ENCODE data around the gene CLIC1.

Gene CLIC1

DNA sequence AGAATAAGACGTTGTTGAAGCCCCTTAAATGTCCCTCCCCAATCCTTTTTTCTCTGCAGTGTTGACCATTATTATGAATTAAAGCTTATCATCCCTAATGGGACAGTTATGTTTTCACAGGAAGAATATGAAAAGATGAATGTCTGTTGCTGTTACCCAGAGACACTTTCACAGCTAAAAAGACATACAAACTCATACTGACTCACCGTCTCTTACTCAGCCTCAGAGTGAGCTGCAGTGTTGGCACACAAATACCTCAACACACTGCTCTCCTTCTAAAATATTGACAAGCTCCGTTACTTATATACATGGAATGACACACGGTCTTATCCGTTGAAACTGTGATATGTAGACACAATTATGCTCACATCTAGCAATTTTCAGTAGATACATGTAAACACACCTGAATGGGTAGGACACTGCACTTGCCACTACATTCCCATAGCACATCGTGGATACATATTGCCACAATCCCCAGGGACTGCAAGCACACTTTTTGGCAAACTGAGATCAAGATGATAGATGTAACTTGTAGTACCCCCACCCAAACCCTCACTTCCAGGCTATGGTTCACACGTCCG, 16.5 kb upstream of the CLIC1 start:
- CTCF ChIA-PET = interaction anchor here (0.6 to 2.3 kb wide), 7 partner anchors 13 to 1371 kb away, joined by 3 to 13 read pairs (median 3); partner anchors contain the start of gene DDAH2

DNA sequence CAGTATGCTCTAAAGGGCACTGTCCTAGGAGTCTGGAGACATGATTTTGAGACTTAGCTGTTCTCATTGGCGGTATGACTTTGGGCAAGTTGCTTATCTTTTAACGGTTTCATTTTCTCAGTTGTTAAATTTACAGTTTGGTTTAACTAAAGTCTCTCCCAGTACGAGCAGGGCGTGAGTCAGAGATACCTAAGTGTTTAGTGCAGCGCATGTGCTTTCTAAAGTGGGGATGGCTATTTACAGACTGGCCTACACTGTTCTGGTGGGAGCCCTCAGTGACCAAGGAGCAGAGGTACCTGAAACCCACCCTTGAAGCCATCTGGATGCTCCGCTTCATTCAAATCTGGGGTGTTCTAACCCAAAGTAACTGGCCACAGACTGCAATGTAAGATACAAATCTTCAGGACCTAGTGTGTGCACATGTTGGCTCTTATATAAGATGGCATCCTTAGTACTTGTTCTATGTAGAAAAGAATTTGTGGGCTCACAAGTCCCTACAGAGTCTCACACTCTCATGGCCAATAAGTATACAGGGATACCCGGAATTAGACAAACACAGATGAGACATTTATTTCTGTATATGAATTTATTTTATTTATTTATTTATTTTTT, 14.2 kb upstream of the CLIC1 start:
- no peak overlapping the region for H3K4me3 ChIP-seq (ENCODE audit: low read depth, low read length)
- CTCF ChIA-PET = interaction anchor here (0.9 to 2.6 kb wide), 3 partner anchors 10 to 21 kb away, joined by 5 to 11 read pairs (median 9); partner anchors contain the start of genes DDAH2 and MSH5
- H3K9me3 ChIP-seq (ENCODE audit: control insufficient read depth, insufficient read depth, low read depth, low read length) = no peaks in the 10 kb centered on the region
- H3K4me1 ChIP-seq (ENCODE audit: control insufficient read depth, insufficient read depth, low read length) = no peaks in the 10 kb centered on the region
- H3K27ac ChIP-seq (ENCODE audit: extremely low read depth, low read depth, low read length) = no peak overlapping the region
- TF ChIP-seq ZNF621 (tag by site-specific recombination; IDR thresholded peaks at IDR 0.05) (no peak), ZNF223 (tag by site-specific recombination; IDR thresholded peaks at IDR 0.05) (no peak), ZNF555 (tag by site-specific recombination; conservative IDR thresholded peaks at IDR 0.05) (no peak), GLI4 (tag by site-specific recombination; IDR thresholded peaks at IDR 0.05) (no peak), ZBTB21 (tag by site-specific recombination; IDR thresholded peaks at IDR 0.05) (no peak), BCL11B (tag by site-specific recombination; IDR thresholded peaks at IDR 0.05; ENCODE audit: low read depth) (no peak), SCRT2 (tag by site-specific recombination; IDR thresholded peaks at IDR 0.05) (no peak), ZNF19 (tag by site-specific recombination; IDR thresholded peaks at IDR 0.05; ENCODE audit: low read depth) (no peak), ZNF423 (tag by site-specific recombination; IDR thresholded peaks at IDR 0.05) (no peak), ZNF792 (tag by site-specific recombination; IDR thresholded peaks at IDR 0.05) (no peak), ZNF155 (tag by site-specific recombination; IDR thresholded peaks at IDR 0.05) (no peak), ZNF785 (tag by site-specific recombination; IDR thresholded peaks at IDR 0.05) (no peak), ZNF16 (tag by site-specific recombination; IDR thresholded peaks at IDR 0.05; ENCODE audit: low read depth) (no peak), ZNF664 (tag by site-specific recombination; IDR thresholded peaks at IDR 0.05) (no peak)
- TF ChIP-seq, protein P1, sequence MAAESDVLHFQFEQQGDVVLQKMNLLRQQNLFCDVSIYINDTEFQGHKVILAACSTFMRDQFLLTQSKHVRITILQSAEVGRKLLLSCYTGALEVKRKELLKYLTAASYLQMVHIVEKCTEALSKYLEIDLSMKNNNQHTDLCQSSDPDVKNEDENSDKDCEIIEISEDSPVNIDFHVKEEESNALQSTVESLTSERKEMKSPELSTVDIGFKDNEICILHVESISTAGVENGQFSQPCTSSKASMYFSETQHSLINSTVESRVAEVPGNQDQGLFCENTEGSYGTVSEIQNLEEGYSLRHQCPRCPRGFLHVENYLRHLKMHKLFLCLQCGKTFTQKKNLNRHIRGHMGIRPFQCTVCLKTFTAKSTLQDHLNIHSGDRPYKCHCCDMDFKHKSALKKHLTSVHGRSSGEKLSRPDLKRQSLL (tag by site-specific recombination; IDR thresholded peaks at IDR 0.05) = no peak
- TF ChIP-seq, protein P2, sequence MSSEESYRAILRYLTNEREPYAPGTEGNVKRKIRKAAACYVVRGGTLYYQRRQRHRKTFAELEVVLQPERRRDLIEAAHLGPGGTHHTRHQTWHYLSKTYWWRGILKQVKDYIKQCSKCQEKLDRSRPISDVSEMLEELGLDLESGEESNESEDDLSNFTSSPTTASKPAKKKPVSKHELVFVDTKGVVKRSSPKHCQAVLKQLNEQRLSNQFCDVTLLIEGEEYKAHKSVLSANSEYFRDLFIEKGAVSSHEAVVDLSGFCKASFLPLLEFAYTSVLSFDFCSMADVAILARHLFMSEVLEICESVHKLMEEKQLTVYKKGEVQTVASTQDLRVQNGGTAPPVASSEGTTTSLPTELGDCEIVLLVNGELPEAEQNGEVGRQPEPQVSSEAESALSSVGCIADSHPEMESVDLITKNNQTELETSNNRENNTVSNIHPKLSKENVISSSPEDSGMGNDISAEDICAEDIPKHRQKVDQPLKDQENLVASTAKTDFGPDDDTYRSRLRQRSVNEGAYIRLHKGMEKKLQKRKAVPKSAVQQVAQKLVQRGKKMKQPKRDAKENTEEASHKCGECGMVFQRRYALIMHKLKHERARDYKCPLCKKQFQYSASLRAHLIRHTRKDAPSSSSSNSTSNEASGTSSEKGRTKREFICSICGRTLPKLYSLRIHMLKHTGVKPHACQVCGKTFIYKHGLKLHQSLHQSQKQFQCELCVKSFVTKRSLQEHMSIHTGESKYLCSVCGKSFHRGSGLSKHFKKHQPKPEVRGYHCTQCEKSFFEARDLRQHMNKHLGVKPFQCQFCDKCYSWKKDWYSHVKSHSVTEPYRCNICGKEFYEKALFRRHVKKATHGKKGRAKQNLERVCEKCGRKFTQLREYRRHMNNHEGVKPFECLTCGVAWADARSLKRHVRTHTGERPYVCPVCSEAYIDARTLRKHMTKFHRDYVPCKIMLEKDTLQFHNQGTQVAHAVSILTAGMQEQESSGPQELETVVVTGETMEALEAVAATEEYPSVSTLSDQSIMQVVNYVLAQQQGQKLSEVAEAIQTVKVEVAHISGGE (tag by site-specific recombination; conservative IDR thresholded peaks at IDR 0.05; ENCODE audit: low read depth) = no peak
- TF ChIP-seq, protein P3, sequence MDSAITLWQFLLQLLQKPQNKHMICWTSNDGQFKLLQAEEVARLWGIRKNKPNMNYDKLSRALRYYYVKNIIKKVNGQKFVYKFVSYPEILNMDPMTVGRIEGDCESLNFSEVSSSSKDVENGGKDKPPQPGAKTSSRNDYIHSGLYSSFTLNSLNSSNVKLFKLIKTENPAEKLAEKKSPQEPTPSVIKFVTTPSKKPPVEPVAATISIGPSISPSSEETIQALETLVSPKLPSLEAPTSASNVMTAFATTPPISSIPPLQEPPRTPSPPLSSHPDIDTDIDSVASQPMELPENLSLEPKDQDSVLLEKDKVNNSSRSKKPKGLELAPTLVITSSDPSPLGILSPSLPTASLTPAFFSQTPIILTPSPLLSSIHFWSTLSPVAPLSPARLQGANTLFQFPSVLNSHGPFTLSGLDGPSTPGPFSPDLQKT (IDR thresholded peaks at IDR 0.05; ENCODE audit: borderline replicate concordance, low read depth, low read length) = no peak
- POLR2A ChIA-PET = interaction anchor here (1.3 to 7.4 kb wide), 3 partner anchors 11 to 21 kb away, joined by 3 to 43 read pairs (median 6); partner anchors contain the start of gene MSH5
- peaks cover 3 to 31% of the 10 kb centered on the region in 2 experiments; a peak in 2 of 3 replicates for H3K36me3 ChIP-seq (ENCODE audit: control insufficient read depth in 2 of 2, insufficient read depth in 1 of 2, low read length in 2 of 2)

More for the DNA sequence above, 16.5 kb upstream of the CLIC1 start:
- no peaks in the 10 kb centered on the region for H3K9me3 ChIP-seq (ENCODE audit: control insufficient read depth, insufficient read depth, low read depth, low read length)
- peaks cover 0 to 21% of the 10 kb centered on the region in 2 experiments; a peak in 2 of 3 replicates for H3K36me3 ChIP-seq (ENCODE audit: control insufficient read depth in 2 of 2, insufficient read depth in 1 of 2, low read length in 2 of 2)
- no peaks in the 10 kb centered on the region for H3K4me1 ChIP-seq (ENCODE audit: control insufficient read depth, insufficient read depth, low read length)
- H3K4me3 ChIP-seq (ENCODE audit: low read depth, low read length) = no peak overlapping the region
- TF ChIP-seq SCRT2 (tag by site-specific recombination; IDR thresholded peaks at IDR 0.05) = no peak
- TF ChIP-seq KLF9 (tag by site-specific recombination; IDR thresholded peaks at IDR 0.05; ENCODE audit: low read depth) = no peak
- no peak for TF ChIP-seq ZNF248 (tag by site-specific recombination; IDR thresholded peaks at IDR 0.05)
- TF ChIP-seq ZNF791 (tag by site-specific recombination; IDR thresholded peaks at IDR 0.05) = no peak
- no peak for TF ChIP-seq ZBTB7A (tag by site-specific recombination; IDR thresholded peaks at IDR 0.05; ENCODE audit: low read depth)
- TF ChIP-seq, protein P4, sequence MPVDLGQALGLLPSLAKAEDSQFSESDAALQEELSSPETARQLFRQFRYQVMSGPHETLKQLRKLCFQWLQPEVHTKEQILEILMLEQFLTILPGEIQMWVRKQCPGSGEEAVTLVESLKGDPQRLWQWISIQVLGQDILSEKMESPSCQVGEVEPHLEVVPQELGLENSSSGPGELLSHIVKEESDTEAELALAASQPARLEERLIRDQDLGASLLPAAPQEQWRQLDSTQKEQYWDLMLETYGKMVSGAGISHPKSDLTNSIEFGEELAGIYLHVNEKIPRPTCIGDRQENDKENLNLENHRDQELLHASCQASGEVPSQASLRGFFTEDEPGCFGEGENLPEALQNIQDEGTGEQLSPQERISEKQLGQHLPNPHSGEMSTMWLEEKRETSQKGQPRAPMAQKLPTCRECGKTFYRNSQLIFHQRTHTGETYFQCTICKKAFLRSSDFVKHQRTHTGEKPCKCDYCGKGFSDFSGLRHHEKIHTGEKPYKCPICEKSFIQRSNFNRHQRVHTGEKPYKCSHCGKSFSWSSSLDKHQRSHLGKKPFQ (tag by site-specific recombination; IDR thresholded peaks at IDR 0.05) = no peak
- TF ChIP-seq, protein P5, sequence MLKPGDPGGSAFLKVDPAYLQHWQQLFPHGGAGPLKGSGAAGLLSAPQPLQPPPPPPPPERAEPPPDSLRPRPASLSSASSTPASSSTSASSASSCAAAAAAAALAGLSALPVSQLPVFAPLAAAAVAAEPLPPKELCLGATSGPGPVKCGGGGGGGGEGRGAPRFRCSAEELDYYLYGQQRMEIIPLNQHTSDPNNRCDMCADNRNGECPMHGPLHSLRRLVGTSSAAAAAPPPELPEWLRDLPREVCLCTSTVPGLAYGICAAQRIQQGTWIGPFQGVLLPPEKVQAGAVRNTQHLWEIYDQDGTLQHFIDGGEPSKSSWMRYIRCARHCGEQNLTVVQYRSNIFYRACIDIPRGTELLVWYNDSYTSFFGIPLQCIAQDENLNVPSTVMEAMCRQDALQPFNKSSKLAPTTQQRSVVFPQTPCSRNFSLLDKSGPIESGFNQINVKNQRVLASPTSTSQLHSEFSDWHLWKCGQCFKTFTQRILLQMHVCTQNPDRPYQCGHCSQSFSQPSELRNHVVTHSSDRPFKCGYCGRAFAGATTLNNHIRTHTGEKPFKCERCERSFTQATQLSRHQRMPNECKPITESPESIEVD (tag by site-specific recombination; IDR thresholded peaks at IDR 0.05) = no peak
- TF ChIP-seq ZNF404 (tag by site-specific recombination; IDR thresholded peaks at IDR 0.05) = no peak
- no peak for TF ChIP-seq ZSCAN30 (tag by site-specific recombination; IDR thresholded peaks at IDR 0.05)
- TF ChIP-seq ZNF133 (tag by site-specific recombination; IDR thresholded peaks at IDR 0.05) = no peak
- POLR2A ChIA-PET = interaction anchor here (0.5 to 7.4 kb wide), 12 partner anchors 9 to 87 kb away, joined by 3 to 43 read pairs (median 4); partner anchors contain the start of genes HSPA1B and MSH5
- H3K27ac ChIP-seq (ENCODE audit: extremely low read depth, low read depth, low read length) = no peak overlapping the region

All from HEK293 (cell line).